Lung (tissue), 12 donors: Measurements from ENCODE around the gene XXYLT1. TPM values are rescaled to one million over a fixed set of nuclear protein-coding genes. Genes with fewer than 3 reads are reported as not detected.

Source experiments
- ATAC-seq: fragments of 200-7000 bp; cut with Tn5 transposase; one replicate; pipeline ENCODE4 v1.9.1; 2020; ENCODE audit warnings: moderate number of reproducible peaks; ENCODE audit not compliant: insufficient read depth, low FRiP score
- DNase-seq, 3 donors: peaks; one replicate each; pipeline ENCODE4 v3.0.0-alpha.2; 2013 to 2017
- H3K27ac ChIP-seq, 2 donors: one replicate each; pipeline ENCODE4 v1.5.1; 2013; ENCODE audit warnings: mild to moderate bottlenecking in 2 of 2, moderate library complexity in 2 of 2, control low read depth in 1 of 2, inconsistent platforms in 1 of 2, low read depth in 1 of 2, low read length in 1 of 2
- H3K27me3 ChIP-seq, 3 donors: one replicate each; pipeline ENCODE4 v1.5.1; 2013; ENCODE audit warnings: low read length in 2 of 3; ENCODE audit not compliant: control insufficient read depth in 3 of 3, insufficient read depth in 3 of 3
- H3K36me3 ChIP-seq, 4 donors: one replicate each; pipeline ENCODE4 v1.5.1; 2013; ENCODE audit warnings: low read length in 4 of 4, mild to moderate bottlenecking in 1 of 4, moderate library complexity in 1 of 4; ENCODE audit not compliant: control insufficient read depth in 4 of 4, insufficient read depth in 4 of 4
- H3K4me1 ChIP-seq, 5 donors: one replicate each; pipeline ENCODE4 v1.5.1; 2013; ENCODE audit warnings: low read length in 5 of 5, mild to moderate bottlenecking in 2 of 5, moderate library complexity in 1 of 5; ENCODE audit not compliant: control insufficient read depth in 5 of 5, insufficient read depth in 5 of 5
- H3K4me3 ChIP-seq: one replicate; pipeline ENCODE4 v1.5.1; 2013; ENCODE audit warnings: mild to moderate bottlenecking, control low read depth, moderate library complexity
- H3K9ac ChIP-seq, 2 donors: one replicate each; pipeline ENCODE4 v1.5.1; 2013; ENCODE audit warnings: low read length in 2 of 2, control low read depth in 1 of 2; ENCODE audit not compliant: insufficient read depth in 1 of 2
- H3K9me3 ChIP-seq, 4 donors: one replicate each; pipeline ENCODE4 v1.5.1; 2013; ENCODE audit warnings: low read length in 3 of 4, mild to moderate bottlenecking in 1 of 4, moderate library complexity in 1 of 4; ENCODE audit not compliant: control insufficient read depth in 4 of 4, insufficient read depth in 3 of 4
- CTCF ChIP-seq: IDR thresholded peaks from 2 replicates; pipeline ENCODE4 v1.5.1; 2012; ENCODE audit warnings: mild to moderate bottlenecking; ENCODE audit errors: control extremely low read depth, extremely low read depth
- WGBS, 2 donors: extraction: QIAGEN DNeasy Blood & Tissue Kit; methylation state at CpG; one replicate each; pipeline ENCODE4 v1.1.7; 2013; 5-methylcytosine and 5-hydroxymethylcytosine counted together
- polyA plus RNA-seq, 2 donors: library from polyadenylated mRNA; stranded (reverse); fragments of 200-250 nt; gene quantifications; one replicate each; pipeline ENCODE4 v1.2.1, GENCODE V29; 2013
- total RNA-seq, 2 donors: library from RNA; depleted of rRNA in 1 of 2; stranded (reverse); fragments of >200 nt in 1 of 2; gene quantifications; one replicate each; pipeline ENCODE4 v1.2.1, GENCODE V29; 2014 to 2021
- donor health status: control.
- donor health status: control.
- donor health status: Bipolar disorder and iron deficiency.
- donor health status: healthy.
- donor health status: DM: yes; HTN: yes; CAD: no.

Gene XXYLT1
- total and polyA plus RNA-seq, 4 donors: 4.7 to 15.4 (median 11.4) TPM

GRCh38 chr3:195064300-195064931 lies 206.5 kb downstream of the XXYLT1 start:
- Histone ChIP-seq H3K9ac (no peak overlapping the region), H3K36me3 (peaks cover 0 to 3% (median 0%) of the 10 kb centered on the region in 4 donors), H3K27ac (no peak overlapping the region), H3K4me1 (peaks cover 0 to 8% (median 0%) of the 10 kb centered on the region in 5 donors), H3K4me3 (no peak overlapping the region), H3K9me3 (no peaks in the 10 kb centered on the region), H3K27me3 (no peaks in the 10 kb centered on the region)
- no peak for TF ChIP-seq CTCF
- WGBS, 2 donors: 51 to 52% methylated on average over 8 of the region's 8 CpGs
- DNase-seq (peak in 2 of 3 donors; percentile 20 to 54), ATAC-seq (no peak)

- Histone ChIP-seq H3K4me3 (no peak overlapping the region), H3K27ac (no peak overlapping the region), H3K27me3 (no peaks in the 10 kb centered on the region), H3K9me3 (no peaks in the 10 kb centered on the region), H3K36me3 (peaks cover 0 to 2% (median 0%) of the 10 kb centered on the region in 4 donors), H3K9ac (no peak overlapping the region), H3K4me1 (peaks cover 0 to 8% (median 0%) of the 10 kb centered on the region in 5 donors)
- TF ChIP-seq CTCF: no peak
- 68 to 79% methylated on average over 9 of the region's 9 CpGs for WGBS, 2 donors
- no peak for ATAC-seq
- no peak for DNase-seq
Observed at GRCh38 chr3:195063581-195064193, 207.3 kb downstream of the XXYLT1 start.

- 91 to 92% methylated on average over 20 of the region's 20 CpGs for WGBS, 2 donors
- Histone ChIP-seq H3K27me3 (no peaks in the 10 kb centered on the region), H3K36me3 (no peaks in the 10 kb centered on the region), H3K4me1 (peaks cover 0 to 8% (median 0%) of the 10 kb centered on the region in 5 donors), H3K9me3 (no peaks in the 10 kb centered on the region), H3K4me3 (no peak overlapping the region), H3K9ac (no peak overlapping the region), H3K27ac (no peak overlapping the region)
- no peak for TF ChIP-seq CTCF
- ATAC-seq: no peak
- no peak for DNase-seq
Observed at GRCh38 chr3:195062866-195063540, 208.0 kb downstream of the XXYLT1 start.
